Lower lobe of right lung (tissue), 2 donors: ENCODE measurements around the gene EPB41. TPM values are rescaled to one million over a fixed set of nuclear protein-coding genes. Genes with fewer than 3 reads are reported as not detected.
A peak's percentile ranks its signal among the peaks of the same experiment; 100 is the strongest.

Experiments used
- ATAC-seq, 2 donors: fragments of 200-7000 bp; cut with Tn5 transposase; one replicate each; pipeline ENCODE4 v1.9.1; 2020 to 2022; ENCODE audit warnings: mild to moderate bottlenecking in 2 of 2, moderate library complexity in 2 of 2
- DNase-seq: peaks from one replicate; pipeline ENCODE4 v3.0.0-alpha.2; 2020
- H3K27ac ChIP-seq: fragments of 200-600 bp; one replicate; pipeline ENCODE4 v1.8.0; 2022
- H3K27me3 ChIP-seq: fragments of 200-600 bp; one replicate; pipeline ENCODE4 v1.8.0; 2022; ENCODE audit warnings: low read depth
- H3K36me3 ChIP-seq: fragments of 200-600 bp; one replicate; pipeline ENCODE4 v1.8.0; 2022; ENCODE audit warnings: mild to moderate bottlenecking
- H3K4me1 ChIP-seq: fragments of 200-600 bp; one replicate; pipeline ENCODE4 v1.8.0; 2022
- H3K4me3 ChIP-seq: fragments of 200-600 bp; one replicate; pipeline ENCODE4 v1.8.0; 2022; ENCODE audit warnings: mild to moderate bottlenecking
- H3K9me3 ChIP-seq: fragments of 200-600 bp; one replicate; pipeline ENCODE4 v1.8.0; 2022
- CTCF ChIP-seq: fragments of 200-600 bp; IDR thresholded peaks from one replicate; pipeline ENCODE4 v1.8.0; 2022; ENCODE audit warnings: antibody characterized with exemption, mild to moderate bottlenecking
- intact Hi-C: fragments of 100-400 bp; cut with DNase I; formaldehyde crosslinking; loops from one replicate; pipeline ENCODE4 v1.11.0; 2022
- long read RNA-seq: library from polyadenylated mRNA; unstranded; transcript quantifications from one replicate; pipeline ENCODE4 v2.0.0, GENCODE V29; 2021
- total RNA-seq: library from RNA; stranded (reverse); fragmentation: NEBNext Ultra II Directional; extraction: Animal tissue kit (Norgen Biotek cat#: 25700); gene quantifications from one replicate; pipeline ENCODE4 v1.2.1, GENCODE V29; 2021
- donor health status: DM: no; HTN: yes; CAD: no; lungs with severe emphysema.

Gene EPB41
- 58.6 TPM for total RNA-seq
- long read RNA-seq, partial matches to known transcripts = 7 of 29 reads
- long read RNA-seq, other reads (novel, unspliced or antisense) = 22 of 29 reads

- H3K27ac ChIP-seq = peak within 1 kb of the TSS; percentile 72
Measured at GRCh38 chr1:28914228-28915030, at the start of gene EPB41. TSS of gene EPB41 (plus strand) at chr1:28914569. CDS start at chr1:28987438, 72,869 bp downstream.

GRCh38 chr1:28864695-28865094 is 49.7 kb upstream of the EPB41 start:
- no peaks in the 10 kb centered on the region for H3K27me3 ChIP-seq
- H3K27ac ChIP-seq = no peak overlapping the region
- no peak for TF ChIP-seq CTCF
- H3K4me3 ChIP-seq = no peak overlapping the region
- H3K9me3 ChIP-seq = no peaks in the 10 kb centered on the region
- ATAC-seq (no peak), DNase-seq (no peak)
- intact Hi-C loops = no loop called here
- H3K4me1 ChIP-seq = no peaks in the 10 kb centered on the region
- no peaks in the 10 kb centered on the region for H3K36me3 ChIP-seq

More at GRCh38 chr1:28914228-28915030, at the start of gene EPB41:
- H3K4me1 ChIP-seq = peaks cover 19% of the 10 kb centered on the region
- no peaks in the 10 kb centered on the region for H3K27me3 ChIP-seq
- no peaks in the 10 kb centered on the region for H3K9me3 ChIP-seq
- DNase-seq (peak; percentile 92), ATAC-seq (peak; percentile 98 to 99)
- no peak for TF ChIP-seq CTCF
- intact Hi-C loops = no loop called here
- H3K36me3 ChIP-seq = no peaks in the 10 kb centered on the region
- H3K4me3 ChIP-seq = peak within 1 kb of the TSS; percentile 73

GRCh38 chr1:28865997-28866650 is 48.2 kb upstream of the EPB41 start:
- intact Hi-C loops = no loop called here
- Histone ChIP-seq H3K9me3 (no peaks in the 10 kb centered on the region), H3K27me3 (no peaks in the 10 kb centered on the region), H3K27ac (no peak overlapping the region), H3K4me1 (no peaks in the 10 kb centered on the region), H3K36me3 (no peaks in the 10 kb centered on the region), H3K4me3 (no peak overlapping the region)
- DNase-seq (no peak), ATAC-seq (no peak)
- no peak for TF ChIP-seq CTCF

- no peaks in the 10 kb centered on the region for H3K36me3 ChIP-seq
- H3K4me3 ChIP-seq = no peak overlapping the region
- ATAC-seq (no peak), DNase-seq (no peak)
- intact Hi-C loops = no loop called here
- H3K27me3 ChIP-seq = no peaks in the 10 kb centered on the region
- no peaks in the 10 kb centered on the region for H3K9me3 ChIP-seq
- no peak for TF ChIP-seq CTCF
- H3K27ac ChIP-seq = no peak overlapping the region
- H3K4me1 ChIP-seq = no peaks in the 10 kb centered on the region
Measured at GRCh38 chr1:28867850-28868249, 46.5 kb upstream of the EPB41 start.

- Histone ChIP-seq H3K4me1 (no peaks in the 10 kb centered on the region), H3K9me3 (no peaks in the 10 kb centered on the region), H3K4me3 (no peak overlapping the region), H3K27ac (no peak overlapping the region), H3K36me3 (no peaks in the 10 kb centered on the region), H3K27me3 (no peaks in the 10 kb centered on the region)
- ATAC-seq (no peak), DNase-seq (no peak)
- intact Hi-C loops = loop anchor here (10.0 kb wide), 1 partner anchor 85 kb away; no protein-coding TSS in a partner anchor
- TF ChIP-seq CTCF = no peak
Measured at GRCh38 chr1:28869952-28870351, 44.4 kb upstream of the EPB41 start.
